HepG2 (cell line): ENCODE measurements around the gene FAM3B. TPM values are rescaled to one million over a fixed set of nuclear protein-coding genes. Genes with fewer than 3 reads are reported as not detected.

ENCODE experiments used
- CBX1 ChIP-seq: IDR thresholded peaks from one replicate; pipeline ENCODE4 v1.6.1; 2016; ENCODE audit warnings: antibody characterized with exemption, low read depth
- EED ChIP-seq: sonication (generic); formaldehyde crosslinking; IDR thresholded peaks from 2 replicates; pipeline ENCODE4 v1.5.0; 2020; ENCODE audit warnings: mild to moderate bottlenecking, missing genetic modification reagents
- HDAC2 ChIP-seq: sonication (generic); formaldehyde crosslinking; IDR thresholded peaks from 2 replicates; pipeline ENCODE4 v1.4.0; 2020; ENCODE audit warnings: missing genetic modification reagents
- KDM5A ChIP-seq: fragments of 200-600 bp; sonication (generic); IDR thresholded peaks from 2 replicates; pipeline ENCODE4 v1.7.0; 2018; ENCODE audit warnings: antibody characterized with exemption, mild to moderate bottlenecking, low read length, borderline replicate concordance
- MXD4 ChIP-seq: IDR thresholded peaks from 2 replicates; pipeline ENCODE4 v1.6.1; 2016; ENCODE audit warnings: mild to moderate bottlenecking, missing biosample characterization, missing genetic modification reagents
- NR1H2 ChIP-seq: sonication (generic); formaldehyde crosslinking; IDR thresholded peaks from 2 replicates; pipeline ENCODE4 v1.8.1; 2022; ENCODE audit warnings: low read depth, missing genetic modification reagents, borderline replicate concordance
- REPIN1 ChIP-seq: sonication (generic); formaldehyde crosslinking; IDR thresholded peaks from 2 replicates; pipeline ENCODE4 v1.8.0; 2022; ENCODE audit warnings: missing genetic modification reagents, low read depth, mild to moderate bottlenecking, borderline replicate concordance
- TMF1 ChIP-seq: sonication (generic); formaldehyde crosslinking; IDR thresholded peaks from 2 replicates; pipeline ENCODE4 v1.8.1; 2022; ENCODE audit warnings: low read depth, missing genetic modification reagents
- ZBTB42 ChIP-seq: sonication (generic); formaldehyde crosslinking; IDR thresholded peaks from 2 replicates; pipeline ENCODE4 v1.5.0; 2020; ENCODE audit warnings: mild to moderate bottlenecking, missing genetic modification reagents
- ZNF33B ChIP-seq: sonication (generic); formaldehyde crosslinking; IDR thresholded peaks from 2 replicates; pipeline ENCODE4 v1.5.1; 2020; ENCODE audit warnings: mild to moderate bottlenecking, missing genetic modification reagents
- ZNF891 ChIP-seq: sonication (generic); formaldehyde crosslinking; IDR thresholded peaks from 2 replicates; pipeline ENCODE4 v1.5.0; 2020; ENCODE audit warnings: mild to moderate bottlenecking, missing genetic modification reagents
- polyA plus RNA-seq, 8 experiments: library from polyadenylated mRNA; depleted of rRNA in 3 of 8; stranded (reverse) in 7 of 8; unstranded in 1 of 8; fragments of >200 nt; fragmentation: Illumina TruSeq in 4 of 8; extraction: Trizol in 4 of 8; gene quantifications; 2 replicates each; pipeline versions ENCODE4 v1.2.1 to v1.2.3, GENCODE V29; 2011 to 2016; ENCODE audit warnings: low read depth in 4 of 8, missing spikeins in 1 of 8, mixed read lengths in 1 of 8; ENCODE audit not compliant: insufficient read depth in 1 of 8
- total RNA-seq, 5 experiments: library from RNA; depleted of rRNA; stranded (reverse); fragments of >200 nt; fragmentation: Illumina TruSeq; extraction: Trizol; gene quantifications; 2 replicates each; pipeline ENCODE4 v1.2.3, GENCODE V29; 2016; ENCODE audit warnings: low read depth in 1 of 5
- TF ChIP-seq, protein P1 (sequence below): sonication (generic); formaldehyde crosslinking; IDR thresholded peaks from 2 replicates; pipeline ENCODE4 v1.4.0; 2020; ENCODE audit warnings: missing genetic modification reagents
- TF ChIP-seq, protein P2 (sequence below): sonication (generic); formaldehyde crosslinking; IDR thresholded peaks from 2 replicates; pipeline ENCODE4 v1.8.1; 2023; ENCODE audit warnings: mild to moderate bottlenecking, moderate library complexity, missing genetic modification reagents
- TF ChIP-seq, protein P3 (sequence below): sonication (generic); formaldehyde crosslinking; IDR thresholded peaks from one replicate; pipeline ENCODE4 v1.5.1; 2020; ENCODE audit warnings: mild to moderate bottlenecking, missing genetic modification reagents; ENCODE audit errors: not compliant biosample characterization
- TF ChIP-seq, protein P4 (sequence below): sonication (generic); formaldehyde crosslinking; IDR thresholded peaks from 2 replicates; pipeline ENCODE4 v1.4.0; 2020; ENCODE audit warnings: missing genetic modification reagents, borderline replicate concordance

FAM3B gene
- total and polyA plus RNA-seq, 2 of the 13 experiments (the other 11 are each of a cell fraction or from before 2014, with no cell fraction given), result 46.5 to 62.0 TPM

DNA sequence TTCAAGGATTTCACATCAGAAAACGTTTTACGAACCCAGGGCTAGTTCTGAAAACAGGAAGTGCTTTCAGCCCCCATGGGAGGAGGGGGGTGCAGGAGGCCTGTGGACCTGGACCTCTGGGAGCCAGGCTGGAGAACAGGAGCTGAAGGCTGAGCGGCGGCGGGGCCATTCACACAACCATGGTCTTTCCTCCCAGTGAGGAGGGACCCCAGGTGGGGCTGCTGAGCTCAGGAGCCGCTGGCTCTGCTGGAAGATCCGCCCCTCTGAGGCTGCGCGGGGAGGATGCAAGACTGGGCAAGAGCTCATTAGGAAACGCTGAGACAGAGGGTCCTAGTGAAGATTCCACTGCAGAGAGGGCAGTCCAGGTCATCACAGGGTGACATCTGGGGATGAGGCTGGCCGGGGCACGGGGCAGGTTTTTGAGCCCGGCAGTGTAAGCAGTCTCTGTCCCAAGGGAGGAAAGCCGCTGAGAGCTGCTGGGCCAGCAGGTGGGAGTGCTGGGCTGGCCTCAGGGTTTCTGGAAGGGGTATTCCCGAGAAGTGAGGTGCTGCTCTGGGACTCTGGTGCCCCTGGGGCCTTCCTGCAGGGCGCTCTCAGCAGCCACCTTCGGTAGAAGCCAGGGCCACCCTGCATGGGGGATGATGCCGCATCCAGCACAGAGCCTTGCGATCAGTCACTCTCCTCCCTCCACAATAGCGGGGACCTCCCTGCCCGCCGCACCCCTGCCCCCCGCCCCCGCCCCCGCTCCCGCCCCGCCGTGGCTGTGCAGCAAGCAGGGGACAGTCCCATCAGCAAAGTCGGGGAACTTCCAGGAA lies 52.7 kb downstream of the FAM3B start (continued):
- TF ChIP-seq, protein P1, sequence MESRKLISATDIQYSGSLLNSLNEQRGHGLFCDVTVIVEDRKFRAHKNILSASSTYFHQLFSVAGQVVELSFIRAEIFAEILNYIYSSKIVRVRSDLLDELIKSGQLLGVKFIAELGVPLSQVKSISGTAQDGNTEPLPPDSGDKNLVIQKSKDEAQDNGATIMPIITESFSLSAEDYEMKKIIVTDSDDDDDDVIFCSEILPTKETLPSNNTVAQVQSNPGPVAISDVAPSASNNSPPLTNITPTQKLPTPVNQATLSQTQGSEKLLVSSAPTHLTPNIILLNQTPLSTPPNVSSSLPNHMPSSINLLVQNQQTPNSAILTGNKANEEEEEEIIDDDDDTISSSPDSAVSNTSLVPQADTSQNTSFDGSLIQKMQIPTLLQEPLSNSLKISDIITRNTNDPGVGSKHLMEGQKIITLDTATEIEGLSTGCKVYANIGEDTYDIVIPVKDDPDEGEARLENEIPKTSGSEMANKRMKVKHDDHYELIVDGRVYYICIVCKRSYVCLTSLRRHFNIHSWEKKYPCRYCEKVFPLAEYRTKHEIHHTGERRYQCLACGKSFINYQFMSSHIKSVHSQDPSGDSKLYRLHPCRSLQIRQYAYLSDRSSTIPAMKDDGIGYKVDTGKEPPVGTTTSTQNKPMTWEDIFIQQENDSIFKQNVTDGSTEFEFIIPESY, result no peak
- TF ChIP-seq HDAC2 (0 out of 2 replicates have a peak, but pooled peaks have one; percentile 12), TMF1 (CRISPR knock-in tag) (no peak), NR1H2 (CRISPR knock-in tag) (no peak), ZNF33B (CRISPR knock-in tag) (no peak), ZNF891 (no peak), MXD4 (no peak), ZBTB42 (CRISPR knock-in tag) (no peak), EED (CRISPR knock-in tag) (no peak), KDM5A (no peak), REPIN1 (CRISPR knock-in tag) (no peak), CBX1 (no peak)
- TF ChIP-seq, protein P2, sequence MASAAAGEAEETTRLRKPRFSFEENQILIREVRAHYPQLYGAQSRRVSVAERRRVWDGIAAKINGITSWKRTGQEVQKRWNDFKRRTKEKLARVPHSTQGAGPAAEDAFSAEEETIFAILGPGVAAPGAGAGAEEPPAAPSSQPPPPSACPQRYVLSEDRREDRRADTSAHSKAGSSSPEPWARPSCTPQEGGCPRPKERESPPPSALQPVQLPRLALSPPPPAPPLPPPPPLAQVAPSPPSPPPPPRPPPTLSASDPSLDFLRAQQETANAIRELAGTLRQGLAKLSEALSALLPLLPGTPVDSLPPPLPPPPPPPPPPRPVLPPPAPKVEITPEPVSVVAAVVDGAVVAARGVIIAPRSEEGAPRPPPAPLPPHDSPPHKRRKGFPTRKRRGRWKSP (CRISPR knock-in tag), result no peak
- TF ChIP-seq, protein P3, sequence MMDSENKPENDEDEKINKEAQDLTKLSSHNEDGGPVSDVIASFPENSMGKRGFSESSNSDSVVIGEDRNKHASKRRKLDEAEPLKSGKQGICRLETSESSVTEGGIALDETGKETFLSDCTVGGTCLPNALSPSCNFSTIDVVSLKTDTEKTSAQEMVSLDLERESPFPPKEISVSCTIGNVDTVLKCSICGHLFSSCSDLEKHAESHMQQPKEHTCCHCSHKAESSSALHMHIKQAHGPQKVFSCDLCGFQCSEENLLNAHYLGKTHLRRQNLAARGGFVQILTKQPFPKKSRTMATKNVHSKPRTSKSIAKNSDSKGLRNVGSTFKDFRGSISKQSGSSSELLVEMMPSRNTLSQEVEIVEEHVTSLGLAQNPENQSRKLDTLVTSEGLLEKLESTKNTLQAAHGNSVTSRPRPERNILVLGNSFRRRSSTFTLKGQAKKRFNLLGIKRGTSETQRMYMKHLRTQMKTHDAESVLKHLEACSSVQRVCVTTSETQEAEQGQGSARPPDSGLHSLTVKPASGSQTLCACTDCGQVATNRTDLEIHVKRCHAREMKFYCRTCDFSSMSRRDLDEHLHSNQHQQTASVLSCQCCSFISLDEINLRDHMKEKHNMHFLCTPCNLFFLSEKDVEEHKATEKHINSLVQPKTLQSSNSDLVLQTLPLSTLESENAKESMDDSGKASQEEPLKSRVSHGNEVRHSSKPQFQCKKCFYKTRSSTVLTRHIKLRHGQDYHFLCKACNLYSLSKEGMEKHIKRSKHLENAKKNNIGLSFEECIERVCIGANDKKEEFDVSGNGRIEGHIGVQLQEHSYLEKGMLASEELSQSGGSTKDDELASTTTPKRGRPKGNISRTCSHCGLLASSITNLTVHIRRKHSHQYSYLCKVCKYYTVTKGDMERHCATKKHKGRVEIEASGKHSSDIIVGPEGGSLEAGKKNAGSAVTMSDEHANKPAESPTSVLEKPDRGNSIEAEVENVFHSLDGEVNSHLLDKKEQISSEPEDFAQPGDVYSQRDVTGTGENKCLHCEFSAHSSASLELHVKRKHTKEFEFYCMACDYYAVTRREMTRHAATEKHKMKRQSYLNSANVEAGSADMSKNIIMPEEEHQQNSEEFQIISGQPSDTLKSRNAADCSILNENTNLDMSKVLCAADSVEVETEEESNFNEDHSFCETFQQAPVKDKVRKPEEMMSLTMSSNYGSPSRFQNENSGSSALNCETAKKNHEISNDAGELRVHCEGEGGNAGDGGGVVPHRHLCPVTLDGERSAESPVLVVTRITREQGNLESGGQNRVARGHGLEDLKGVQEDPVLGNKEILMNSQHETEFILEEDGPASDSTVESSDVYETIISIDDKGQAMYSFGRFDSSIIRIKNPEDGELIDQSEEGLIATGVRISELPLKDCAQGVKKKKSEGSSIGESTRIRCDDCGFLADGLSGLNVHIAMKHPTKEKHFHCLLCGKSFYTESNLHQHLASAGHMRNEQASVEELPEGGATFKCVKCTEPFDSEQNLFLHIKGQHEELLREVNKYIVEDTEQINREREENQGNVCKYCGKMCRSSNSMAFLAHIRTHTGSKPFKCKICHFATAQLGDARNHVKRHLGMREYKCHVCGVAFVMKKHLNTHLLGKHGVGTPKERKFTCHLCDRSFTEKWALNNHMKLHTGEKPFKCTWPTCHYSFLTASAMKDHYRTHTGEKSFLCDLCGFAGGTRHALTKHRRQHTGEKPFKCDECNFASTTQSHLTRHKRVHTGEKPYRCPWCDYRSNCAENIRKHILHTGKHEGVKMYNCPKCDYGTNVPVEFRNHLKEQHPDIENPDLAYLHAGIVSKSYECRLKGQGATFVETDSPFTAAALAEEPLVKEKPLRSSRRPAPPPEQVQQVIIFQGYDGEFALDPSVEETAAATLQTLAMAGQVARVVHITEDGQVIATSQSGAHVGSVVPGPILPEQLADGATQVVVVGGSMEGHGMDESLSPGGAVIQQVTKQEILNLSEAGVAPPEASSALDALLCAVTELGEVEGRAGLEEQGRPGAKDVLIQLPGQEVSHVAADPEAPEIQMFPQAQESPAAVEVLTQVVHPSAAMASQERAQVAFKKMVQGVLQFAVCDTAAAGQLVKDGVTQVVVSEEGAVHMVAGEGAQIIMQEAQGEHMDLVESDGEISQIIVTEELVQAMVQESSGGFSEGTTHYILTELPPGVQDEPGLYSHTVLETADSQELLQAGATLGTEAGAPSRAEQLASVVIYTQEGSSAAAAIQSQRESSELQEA (CRISPR knock-in tag), result no peak
- TF ChIP-seq, protein P4, sequence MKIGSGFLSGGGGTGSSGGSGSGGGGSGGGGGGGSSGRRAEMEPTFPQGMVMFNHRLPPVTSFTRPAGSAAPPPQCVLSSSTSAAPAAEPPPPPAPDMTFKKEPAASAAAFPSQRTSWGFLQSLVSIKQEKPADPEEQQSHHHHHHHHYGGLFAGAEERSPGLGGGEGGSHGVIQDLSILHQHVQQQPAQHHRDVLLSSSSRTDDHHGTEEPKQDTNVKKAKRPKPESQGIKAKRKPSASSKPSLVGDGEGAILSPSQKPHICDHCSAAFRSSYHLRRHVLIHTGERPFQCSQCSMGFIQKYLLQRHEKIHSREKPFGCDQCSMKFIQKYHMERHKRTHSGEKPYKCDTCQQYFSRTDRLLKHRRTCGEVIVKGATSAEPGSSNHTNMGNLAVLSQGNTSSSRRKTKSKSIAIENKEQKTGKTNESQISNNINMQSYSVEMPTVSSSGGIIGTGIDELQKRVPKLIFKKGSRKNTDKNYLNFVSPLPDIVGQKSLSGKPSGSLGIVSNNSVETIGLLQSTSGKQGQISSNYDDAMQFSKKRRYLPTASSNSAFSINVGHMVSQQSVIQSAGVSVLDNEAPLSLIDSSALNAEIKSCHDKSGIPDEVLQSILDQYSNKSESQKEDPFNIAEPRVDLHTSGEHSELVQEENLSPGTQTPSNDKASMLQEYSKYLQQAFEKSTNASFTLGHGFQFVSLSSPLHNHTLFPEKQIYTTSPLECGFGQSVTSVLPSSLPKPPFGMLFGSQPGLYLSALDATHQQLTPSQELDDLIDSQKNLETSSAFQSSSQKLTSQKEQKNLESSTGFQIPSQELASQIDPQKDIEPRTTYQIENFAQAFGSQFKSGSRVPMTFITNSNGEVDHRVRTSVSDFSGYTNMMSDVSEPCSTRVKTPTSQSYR (CRISPR knock-in tag), result no peak
